Smooth muscle cell (in vitro differentiated cells): Measurements from ENCODE around the gene ATP1A1. TPM values are rescaled to one million over a fixed set of nuclear protein-coding genes. Genes with fewer than 3 reads are reported as not detected.

ENCODE experiments used
- DNase-seq: peaks from one replicate; lab custom pipeline; 2025; ENCODE audit not compliant: unreplicated experiment; lab: John Stamatoyannopoulos, UW
- H2AFZ ChIP-seq: fragments of 200-600 bp; sonication (generic); 2 replicates; pipeline ENCODE4 v1.6.0; 2016; ENCODE audit warnings: antibody characterized with exemption, low read depth, mild to moderate bottlenecking
- H3F3A ChIP-seq: fragments of 200-600 bp; sonication (generic); 2 replicates; pipeline ENCODE4 v1.6.0; 2017; ENCODE audit warnings: antibody characterized with exemption, low read depth
- H3K27ac ChIP-seq: fragments of 200-600 bp; sonication (generic); 2 replicates; pipeline ENCODE4 v1.5.1; 2016; ENCODE audit warnings: low read depth, mild to moderate bottlenecking
- H3K27me3 ChIP-seq: fragments of 200-600 bp; sonication (generic); 2 replicates; pipeline ENCODE4 v1.6.1; 2016; ENCODE audit warnings: low read depth, mild to moderate bottlenecking
- H3K36me3 ChIP-seq: fragments of 200-600 bp; sonication (generic); 2 replicates; pipeline ENCODE4 v1.5.1; 2016; ENCODE audit warnings: low read depth
- H3K4me1 ChIP-seq: fragments of 200-600 bp; sonication (generic); 2 replicates; pipeline ENCODE4 v1.5.1; 2016; ENCODE audit warnings: low read depth
- H3K4me2 ChIP-seq: fragments of 200-600 bp; sonication (generic); 2 replicates; pipeline ENCODE4 v1.6.0; 2016; ENCODE audit warnings: mild to moderate bottlenecking
- H3K4me3 ChIP-seq: fragments of 200-600 bp; sonication (generic); 2 replicates; pipeline ENCODE4 v1.5.1; 2016; ENCODE audit warnings: mild to moderate bottlenecking
- H3K79me2 ChIP-seq: fragments of 200-600 bp; sonication (generic); 2 replicates; pipeline ENCODE4 v1.6.0; 2016; ENCODE audit warnings: low read depth, mild to moderate bottlenecking
- H3K9ac ChIP-seq: fragments of 200-600 bp; sonication (generic); 2 replicates; pipeline ENCODE4 v1.6.0; 2016; ENCODE audit warnings: low read depth
- H3K9me3 ChIP-seq: fragments of 200-600 bp; sonication (generic); replicated peaks from 2 replicates; pipeline ENCODE4 v1.5.1; 2016; ENCODE audit warnings: low read depth
- H4K20me1 ChIP-seq: fragments of 200-600 bp; sonication (generic); 2 replicates; pipeline ENCODE4 v1.6.0; 2016; ENCODE audit warnings: low read depth
- WGBS: methylation state at CpG from one replicate; pipeline ENCODE4 v1.1.7; 2016; ENCODE audit warnings: low lambda C conversion rate; 5-methylcytosine and 5-hydroxymethylcytosine counted together
- polyA plus RNA-seq: library from polyadenylated mRNA; unstranded; fragments of >200 nt; fragmentation: Nextera tagmentation; extraction: Ambion mirVana; gene quantifications from 2 replicates; pipeline ENCODE4 v1.2.1, GENCODE V29; 2016
- total RNA-seq: library from RNA; depleted of rRNA; stranded (reverse); fragments of >200 nt; gene quantifications from 2 replicates; pipeline ENCODE4 v1.2.3, GENCODE V29; 2014
- TF ChIP-seq, protein P1 (sequence below): fragments of 200-600 bp; sonication (generic); IDR thresholded peaks from 2 replicates; pipeline ENCODE4 v1.5.1; 2017; ENCODE audit warnings: borderline replicate concordance, mild to moderate bottlenecking, antibody characterized with exemption; ENCODE audit not compliant: insufficient read depth, poor library complexity, severe bottlenecking

Gene ATP1A1
- total and polyA plus RNA-seq, 2 experiments from 2014 or later: 75.7 to 104 TPM

DNA sequence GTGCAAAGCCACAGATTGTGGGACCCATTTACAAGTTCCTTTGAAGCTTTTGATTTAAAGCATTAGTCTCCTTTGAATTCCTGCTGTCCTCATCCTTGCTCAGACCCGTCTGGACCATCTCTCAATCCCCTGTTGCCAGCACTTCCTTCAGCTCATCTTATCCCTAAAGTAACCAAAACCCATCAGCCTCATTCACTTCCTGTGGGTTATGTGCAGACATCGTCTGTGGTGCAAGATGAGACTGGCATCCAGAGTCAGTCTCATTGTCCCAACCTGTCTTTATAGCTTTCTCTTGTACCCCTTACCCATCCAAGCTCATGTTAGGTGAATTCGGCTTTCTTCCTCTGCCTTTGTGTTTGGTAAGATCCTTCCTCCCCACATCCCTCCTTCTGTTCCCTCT is 29.3 kb downstream of the ATP1A1 start:
- WGBS: 46% methylated on average over 3 of the region's 3 CpGs
- peaks cover 13% of the 10 kb centered on the region for H3K36me3 ChIP-seq
- H3K4me1 ChIP-seq: no peaks in the 10 kb centered on the region
- H3F3A ChIP-seq: peaks cover 14% of the 10 kb centered on the region
- TF ChIP-seq, protein P1, sequence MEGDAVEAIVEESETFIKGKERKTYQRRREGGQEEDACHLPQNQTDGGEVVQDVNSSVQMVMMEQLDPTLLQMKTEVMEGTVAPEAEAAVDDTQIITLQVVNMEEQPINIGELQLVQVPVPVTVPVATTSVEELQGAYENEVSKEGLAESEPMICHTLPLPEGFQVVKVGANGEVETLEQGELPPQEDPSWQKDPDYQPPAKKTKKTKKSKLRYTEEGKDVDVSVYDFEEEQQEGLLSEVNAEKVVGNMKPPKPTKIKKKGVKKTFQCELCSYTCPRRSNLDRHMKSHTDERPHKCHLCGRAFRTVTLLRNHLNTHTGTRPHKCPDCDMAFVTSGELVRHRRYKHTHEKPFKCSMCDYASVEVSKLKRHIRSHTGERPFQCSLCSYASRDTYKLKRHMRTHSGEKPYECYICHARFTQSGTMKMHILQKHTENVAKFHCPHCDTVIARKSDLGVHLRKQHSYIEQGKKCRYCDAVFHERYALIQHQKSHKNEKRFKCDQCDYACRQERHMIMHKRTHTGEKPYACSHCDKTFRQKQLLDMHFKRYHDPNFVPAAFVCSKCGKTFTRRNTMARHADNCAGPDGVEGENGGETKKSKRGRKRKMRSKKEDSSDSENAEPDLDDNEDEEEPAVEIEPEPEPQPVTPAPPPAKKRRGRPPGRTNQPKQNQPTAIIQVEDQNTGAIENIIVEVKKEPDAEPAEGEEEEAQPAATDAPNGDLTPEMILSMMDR: no peak
- H3K79me2 ChIP-seq: no peaks in the 10 kb centered on the region
- H3K4me3 ChIP-seq: no peak overlapping the region
- no peak overlapping the region for H2AFZ ChIP-seq
- no peak overlapping the region for H3K9ac ChIP-seq
- DNase-seq: no peak
- H3K27me3 ChIP-seq: no peaks in the 10 kb centered on the region
- peaks cover 74% of the 10 kb centered on the region for H4K20me1 ChIP-seq
- no peak overlapping the region for H3K27ac ChIP-seq
- H3K4me2 ChIP-seq: peak overlapping the region; percentile 49
- no peaks in the 10 kb centered on the region for H3K9me3 ChIP-seq

DNA sequence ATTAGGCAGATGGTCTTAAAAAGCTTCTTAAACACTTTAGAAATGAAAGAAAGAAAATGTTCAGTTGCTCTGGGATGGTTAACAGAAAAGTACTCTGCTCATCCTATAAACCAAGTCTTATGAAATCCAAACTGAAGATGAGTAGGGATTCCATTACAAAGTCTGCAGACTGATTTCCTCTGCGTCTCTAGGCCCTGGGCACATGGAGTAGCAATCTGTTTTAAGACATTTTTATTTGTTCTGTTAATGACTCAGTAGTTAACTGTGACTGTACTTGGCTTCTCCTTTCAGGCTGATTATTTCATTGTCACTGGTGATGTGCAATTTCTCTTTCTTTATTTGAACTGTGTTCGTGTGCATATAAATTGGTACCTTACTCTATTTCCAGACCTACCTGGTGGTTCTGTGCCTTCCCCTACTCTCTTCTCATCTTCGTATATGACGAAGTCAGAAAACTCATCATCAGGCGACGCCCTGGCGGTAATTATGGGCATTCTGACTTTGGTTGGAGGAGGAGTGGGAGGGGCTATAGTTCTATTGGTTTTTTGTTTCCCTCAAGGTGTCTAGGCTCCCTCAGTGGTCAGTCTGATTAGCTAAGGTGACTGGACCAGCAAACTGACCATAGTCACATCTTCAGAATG is 30.6 kb downstream of the ATP1A1 start:
- Histone ChIP-seq H3F3A (peaks cover 14% of the 10 kb centered on the region), H3K27ac (peak overlapping the region; percentile 3), H3K4me2 (no peak overlapping the region), H3K9me3 (no peaks in the 10 kb centered on the region), H3K79me2 (no peaks in the 10 kb centered on the region), H3K36me3 (peaks cover 13% of the 10 kb centered on the region), H4K20me1 (peaks cover 74% of the 10 kb centered on the region), H3K4me3 (no peak overlapping the region), H3K4me1 (no peaks in the 10 kb centered on the region), H3K9ac (no peak overlapping the region), H2AFZ (no peak overlapping the region), H3K27me3 (no peaks in the 10 kb centered on the region)
- 79% methylated on average over 7 of the region's 7 CpGs for WGBS
- TF ChIP-seq, protein P1: no peak
- DNase-seq: no peak

DNA sequence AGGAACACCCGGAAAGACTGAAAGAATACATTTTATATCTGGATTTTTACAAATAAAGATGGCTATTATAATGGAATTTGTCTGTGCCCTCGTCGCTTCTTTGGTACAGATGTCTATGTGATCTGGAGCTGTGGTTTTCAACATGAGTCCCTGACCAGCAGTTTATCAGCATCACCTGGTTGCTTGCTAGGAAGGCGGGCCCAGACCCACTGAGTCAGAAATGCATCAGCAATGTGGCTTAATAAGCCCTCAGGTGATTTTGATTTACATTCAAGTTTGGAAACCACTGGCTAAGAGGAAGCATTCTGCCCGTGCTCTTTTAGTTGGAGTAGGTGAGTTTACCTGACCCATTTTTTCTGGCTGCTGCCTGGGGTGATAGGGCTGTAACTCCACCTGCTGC is 31.7 kb downstream of the ATP1A1 start:
- no peak overlapping the region for H3K4me2 ChIP-seq
- peaks cover 9% of the 10 kb centered on the region for H3K36me3 ChIP-seq
- no peak overlapping the region for H2AFZ ChIP-seq
- no peaks in the 10 kb centered on the region for H3K27me3 ChIP-seq
- peaks cover 14% of the 10 kb centered on the region for H3F3A ChIP-seq
- TF ChIP-seq, protein P1: no peak
- H4K20me1 ChIP-seq: peaks cover 66% of the 10 kb centered on the region
- no peak overlapping the region for H3K27ac ChIP-seq
- no peaks in the 10 kb centered on the region for H3K79me2 ChIP-seq
- DNase-seq: no peak
- no peaks in the 10 kb centered on the region for H3K9me3 ChIP-seq
- 93% methylated on average over 5 of the region's 5 CpGs for WGBS
- H3K9ac ChIP-seq: no peak overlapping the region
- no peak overlapping the region for H3K4me3 ChIP-seq
- H3K4me1 ChIP-seq: no peaks in the 10 kb centered on the region
